Heart left ventricle (tissue), 13 donors: ENCODE results near the gene TWF2.

Source experiments
- POLR2A ChIP-seq, 2 donors: fragments of 450-650 bp; IDR thresholded peaks; one replicate each; pipeline ENCODE4 v1.6.1; 2017; ENCODE audit warnings: antibody characterized with exemption in 2 of 2, mild to moderate bottlenecking in 2 of 2, moderate library complexity in 2 of 2
- TF ChIP-seq, protein P1 (sequence below), 12 donors: fragments of 200-600 bp; sonication (generic) in 4 of 12; IDR thresholded peaks; one replicate each; pipeline versions ENCODE4 v1.5.0 to v1.8.0; 2018 to 2022; ENCODE audit warnings: antibody characterized with exemption in 12 of 12, mild to moderate bottlenecking in 5 of 12
- donor health status: ischemic (EF 13 %, LVEDD 7.1; RV severe dilation, severe dysfunction).
- donor health status: DM: no; HTN: yes; CAD: no.
- donor health status: DM: no; HTN: no; CAD: no.
- donor health status: ischemic (EF 25% LVEDD 6.9; RV normal size, moderate dysfunction).
- donor health status: ischemic (EF 25% LVEDD 5.7; RV mildly dilated, moderate dysfunction).
- donor health status: ischemic (EF 35%, LVEDD 5.7; RV mildly dilated, moderate dysfunction).
- donor health status: nonischemic (EF 11% LVEDD 7.7; RV severe dilation, severe dysfunction).
- donor health status: DM: yes; HTN: yes; CAD: no.
- donor health status: PGD.
- donor health status: ischemic (EF 29% LVEDD 5.4; RV normal size, mild dysfunction).
- donor health status: nonischemic (EF 23%, LVEDD 6.1; RV moderate dilation, normal function).

DNA sequence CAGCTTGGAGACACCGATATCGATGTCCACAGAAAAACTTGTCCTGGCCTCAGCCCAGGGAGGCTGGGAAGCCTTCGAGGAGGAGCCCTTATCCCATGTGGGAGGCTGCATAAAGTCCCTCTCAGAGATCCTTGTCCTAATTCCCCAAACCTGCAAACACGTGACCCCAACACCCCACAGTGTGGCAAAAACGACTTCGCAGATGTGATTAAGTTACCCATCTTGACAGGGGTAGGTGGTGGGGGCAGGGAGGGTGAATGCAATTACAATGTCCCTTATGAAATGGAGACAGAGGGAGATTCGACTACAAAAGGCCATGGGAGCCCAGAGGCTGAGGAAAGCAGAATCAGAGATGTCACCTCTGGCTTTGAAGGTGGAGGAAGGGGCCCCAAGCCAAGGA, 11.2 kb downstream of the TWF2 start:
- no peak for TF ChIP-seq POLR2A (IDR thresholded peaks at IDR 0.05)
- TF ChIP-seq, protein P1, sequence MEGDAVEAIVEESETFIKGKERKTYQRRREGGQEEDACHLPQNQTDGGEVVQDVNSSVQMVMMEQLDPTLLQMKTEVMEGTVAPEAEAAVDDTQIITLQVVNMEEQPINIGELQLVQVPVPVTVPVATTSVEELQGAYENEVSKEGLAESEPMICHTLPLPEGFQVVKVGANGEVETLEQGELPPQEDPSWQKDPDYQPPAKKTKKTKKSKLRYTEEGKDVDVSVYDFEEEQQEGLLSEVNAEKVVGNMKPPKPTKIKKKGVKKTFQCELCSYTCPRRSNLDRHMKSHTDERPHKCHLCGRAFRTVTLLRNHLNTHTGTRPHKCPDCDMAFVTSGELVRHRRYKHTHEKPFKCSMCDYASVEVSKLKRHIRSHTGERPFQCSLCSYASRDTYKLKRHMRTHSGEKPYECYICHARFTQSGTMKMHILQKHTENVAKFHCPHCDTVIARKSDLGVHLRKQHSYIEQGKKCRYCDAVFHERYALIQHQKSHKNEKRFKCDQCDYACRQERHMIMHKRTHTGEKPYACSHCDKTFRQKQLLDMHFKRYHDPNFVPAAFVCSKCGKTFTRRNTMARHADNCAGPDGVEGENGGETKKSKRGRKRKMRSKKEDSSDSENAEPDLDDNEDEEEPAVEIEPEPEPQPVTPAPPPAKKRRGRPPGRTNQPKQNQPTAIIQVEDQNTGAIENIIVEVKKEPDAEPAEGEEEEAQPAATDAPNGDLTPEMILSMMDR (IDR thresholded peaks at IDR 0.05) = no peak
